Liver (tissue), 9 donors: ENCODE data around the gene CD248. TPM values are rescaled to one million over a fixed set of nuclear protein-coding genes. Genes with fewer than 3 reads are reported as not detected.
A peak's percentile ranks its signal among the peaks of the same experiment; 100 is the strongest.

Experiments used
- DNase-seq: peaks from one replicate; pipeline ENCODE4 v3.0.0-alpha.2; 2017; ENCODE audit warnings: low spot score
- H3K27ac ChIP-seq, 2 donors: one replicate each; pipeline ENCODE4 v1.7.0; 2013; ENCODE audit warnings: inconsistent platforms in 2 of 2, low read length in 2 of 2, control low read depth in 1 of 2, low read depth in 1 of 2, mild to moderate bottlenecking in 1 of 2
- H3K27me3 ChIP-seq, 4 donors: one replicate each; pipeline versions ENCODE4 v1.6.1 to v1.7.0; 2013; ENCODE audit warnings: low read length in 3 of 4, inconsistent platforms in 1 of 4, mild to moderate bottlenecking in 1 of 4, moderate library complexity in 1 of 4; ENCODE audit not compliant: control insufficient read depth in 4 of 4, insufficient read depth in 4 of 4
- H3K36me3 ChIP-seq, 4 donors: one replicate each; pipeline versions ENCODE4 v1.6.1 to v1.7.0; 2013; ENCODE audit warnings: low read length in 3 of 4, mild to moderate bottlenecking in 3 of 4, low read depth in 1 of 4, moderate library complexity in 1 of 4; ENCODE audit not compliant: control insufficient read depth in 4 of 4, insufficient read depth in 3 of 4
- H3K4me1 ChIP-seq, 4 donors: one replicate each; pipeline versions ENCODE4 v1.6.1 to v1.7.0; 2013; ENCODE audit warnings: low read length in 3 of 4, mild to moderate bottlenecking in 3 of 4, moderate library complexity in 1 of 4; ENCODE audit not compliant: control insufficient read depth in 4 of 4, insufficient read depth in 4 of 4
- H3K4me3 ChIP-seq, 3 donors: one replicate each; pipeline versions ENCODE4 v1.6.1 to v1.7.0; 2013; ENCODE audit warnings: low read length in 3 of 3, control low read depth in 1 of 3, low read depth in 1 of 3, mild to moderate bottlenecking in 1 of 3
- H3K9ac ChIP-seq, 2 donors: one replicate each; pipeline ENCODE4 v1.7.0; 2013; ENCODE audit warnings: low read length in 2 of 2, mild to moderate bottlenecking in 2 of 2, moderate library complexity in 2 of 2, control low read depth in 1 of 2, low read depth in 1 of 2
- H3K9me3 ChIP-seq, 4 donors: one replicate each; pipeline versions ENCODE4 v1.6.1 to v1.7.0; 2013; ENCODE audit warnings: low read length in 3 of 4; ENCODE audit not compliant: control insufficient read depth in 4 of 4
- EGR1 ChIP-seq, 2 donors: IDR thresholded peaks; 2 replicates each; pipeline ENCODE4 v1.6.1; 2016 to 2018; ENCODE audit warnings: antibody characterized with exemption in 2 of 2, low read depth in 2 of 2
- FOXA1 ChIP-seq: IDR thresholded peaks from 2 replicates; pipeline ENCODE4 v1.6.1; 2016; ENCODE audit warnings: antibody characterized with exemption
- FOXA2 ChIP-seq: IDR thresholded peaks from 2 replicates; pipeline ENCODE4 v1.6.1; 2016; ENCODE audit warnings: antibody characterized with exemption
- GABPA ChIP-seq, 2 donors: IDR thresholded peaks in 1 of 2; conservative IDR thresholded peaks in 1 of 2; 2 replicates each; pipeline ENCODE4 v1.6.1; 2016; ENCODE audit warnings: antibody characterized with exemption in 2 of 2, mild to moderate bottlenecking in 1 of 2, moderate library complexity in 1 of 2
- HNF4A ChIP-seq, 2 donors: conservative IDR thresholded peaks; 2 replicates each; pipeline ENCODE4 v1.6.1; 2016; ENCODE audit warnings: antibody characterized with exemption in 2 of 2, mild to moderate bottlenecking in 2 of 2
- HNF4G ChIP-seq: IDR thresholded peaks from 2 replicates; pipeline ENCODE4 v1.6.1; 2016; ENCODE audit warnings: antibody characterized with exemption
- JUND ChIP-seq, 2 donors: IDR thresholded peaks; 2 replicates each; pipeline ENCODE4 v1.6.1; 2016; ENCODE audit warnings: antibody characterized with exemption in 2 of 2
- MAX ChIP-seq: IDR thresholded peaks from 2 replicates; pipeline ENCODE4 v1.6.1; 2016; ENCODE audit warnings: antibody characterized with exemption
- NR2F2 ChIP-seq: IDR thresholded peaks from 2 replicates; pipeline ENCODE4 v1.6.1; 2016; ENCODE audit warnings: antibody characterized with exemption
- RAD21 ChIP-seq, 2 donors: IDR thresholded peaks; 2 replicates each; pipeline ENCODE4 v1.6.1; 2016; ENCODE audit warnings: antibody characterized with exemption in 2 of 2, mild to moderate bottlenecking in 2 of 2
- REST ChIP-seq: IDR thresholded peaks from 2 replicates; pipeline ENCODE4 v1.6.1; 2016; ENCODE audit warnings: antibody characterized with exemption, mild to moderate bottlenecking
- RXRA ChIP-seq, 2 donors: IDR thresholded peaks; 2 replicates each; pipeline ENCODE4 v1.6.1; 2017 to 2018; ENCODE audit warnings: antibody characterized with exemption in 2 of 2, mild to moderate bottlenecking in 1 of 2
- SP1 ChIP-seq: IDR thresholded peaks from 2 replicates; pipeline ENCODE4 v1.6.1; 2018; ENCODE audit warnings: antibody characterized with exemption, mild to moderate bottlenecking
- YY1 ChIP-seq: IDR thresholded peaks from 2 replicates; pipeline ENCODE4 v1.6.1; 2016; ENCODE audit warnings: antibody characterized with exemption, mild to moderate bottlenecking
- WGBS: extraction: QIAGEN DNeasy Blood & Tissue Kit; methylation state at CpG from one replicate; pipeline ENCODE4 v1.1.7; 2013; 5-methylcytosine and 5-hydroxymethylcytosine counted together
- polyA plus RNA-seq, 2 donors: library from polyadenylated mRNA; stranded (reverse) in 1 of 2; unstranded in 1 of 2; fragments of 200-250 nt in 1 of 2; fragments of >200 nt in 1 of 2; fragmentation: Nextera tagmentation in 1 of 2; extraction: Ambion mirVana in 1 of 2; gene quantifications; one replicate each; pipeline versions ENCODE4 v1.2.1 to v1.2.3, GENCODE V29; 2013 to 2015
- total RNA-seq, 2 donors: library from RNA; depleted of rRNA; stranded (reverse); fragments of >200 nt; gene quantifications; one replicate each; pipeline ENCODE4 v1.2.3, GENCODE V29; 2014
- TF ChIP-seq, protein P1 (sequence below): IDR thresholded peaks from 2 replicates; pipeline ENCODE4 v1.6.1; 2016; ENCODE audit warnings: antibody characterized with exemption
- TF ChIP-seq, protein P2 (sequence below): fragments of 150-350 bp; IDR thresholded peaks from 2 replicates; pipeline ENCODE4 v1.5.1; 2017; ENCODE audit warnings: improper control_type of control experiment, low read depth, low read length; ENCODE audit not compliant: missing input control
- TF ChIP-seq, protein P3 (sequence below): IDR thresholded peaks from 2 replicates; pipeline ENCODE4 v1.6.1; 2016; ENCODE audit warnings: antibody characterized with exemption
- donor health status: healthy.
- donor health status: healthy.
- donor health status: healthy.
- donor health status: healthy.
- donor health status: healthy.

Gene CD248
- total and polyA plus RNA-seq, 4 donors = 0.64 to 3.0 (median 1.2) TPM

- H3K4me3 ChIP-seq = no peak overlapping the region
- H3K4me1 ChIP-seq = peaks cover 7 to 16% (median 10%) of the 10 kb centered on the region in 4 donors
- 47% methylated on average over 14 of the region's 14 CpGs for WGBS
- peak overlapping the region; percentile 3 to 73 for H3K27ac ChIP-seq
- H3K9me3 ChIP-seq = no peaks in the 10 kb centered on the region
- no peak for DNase-seq
- TF ChIP-seq HNF4G = no peak
- TF ChIP-seq EGR1 (IDR thresholded peaks at IDR 0.05; ENCODE audit: low read depth in 2 of 2) = no peak
- no peak for TF ChIP-seq GABPA (IDR thresholded peaks at IDR 0.05 in 1 of 2, conservative IDR thresholded peaks at IDR 0.05 in 1 of 2)
- TF ChIP-seq, protein P1, sequence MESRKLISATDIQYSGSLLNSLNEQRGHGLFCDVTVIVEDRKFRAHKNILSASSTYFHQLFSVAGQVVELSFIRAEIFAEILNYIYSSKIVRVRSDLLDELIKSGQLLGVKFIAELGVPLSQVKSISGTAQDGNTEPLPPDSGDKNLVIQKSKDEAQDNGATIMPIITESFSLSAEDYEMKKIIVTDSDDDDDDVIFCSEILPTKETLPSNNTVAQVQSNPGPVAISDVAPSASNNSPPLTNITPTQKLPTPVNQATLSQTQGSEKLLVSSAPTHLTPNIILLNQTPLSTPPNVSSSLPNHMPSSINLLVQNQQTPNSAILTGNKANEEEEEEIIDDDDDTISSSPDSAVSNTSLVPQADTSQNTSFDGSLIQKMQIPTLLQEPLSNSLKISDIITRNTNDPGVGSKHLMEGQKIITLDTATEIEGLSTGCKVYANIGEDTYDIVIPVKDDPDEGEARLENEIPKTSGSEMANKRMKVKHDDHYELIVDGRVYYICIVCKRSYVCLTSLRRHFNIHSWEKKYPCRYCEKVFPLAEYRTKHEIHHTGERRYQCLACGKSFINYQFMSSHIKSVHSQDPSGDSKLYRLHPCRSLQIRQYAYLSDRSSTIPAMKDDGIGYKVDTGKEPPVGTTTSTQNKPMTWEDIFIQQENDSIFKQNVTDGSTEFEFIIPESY = no peak
- no peak for TF ChIP-seq FOXA2
- TF ChIP-seq, protein P2, sequence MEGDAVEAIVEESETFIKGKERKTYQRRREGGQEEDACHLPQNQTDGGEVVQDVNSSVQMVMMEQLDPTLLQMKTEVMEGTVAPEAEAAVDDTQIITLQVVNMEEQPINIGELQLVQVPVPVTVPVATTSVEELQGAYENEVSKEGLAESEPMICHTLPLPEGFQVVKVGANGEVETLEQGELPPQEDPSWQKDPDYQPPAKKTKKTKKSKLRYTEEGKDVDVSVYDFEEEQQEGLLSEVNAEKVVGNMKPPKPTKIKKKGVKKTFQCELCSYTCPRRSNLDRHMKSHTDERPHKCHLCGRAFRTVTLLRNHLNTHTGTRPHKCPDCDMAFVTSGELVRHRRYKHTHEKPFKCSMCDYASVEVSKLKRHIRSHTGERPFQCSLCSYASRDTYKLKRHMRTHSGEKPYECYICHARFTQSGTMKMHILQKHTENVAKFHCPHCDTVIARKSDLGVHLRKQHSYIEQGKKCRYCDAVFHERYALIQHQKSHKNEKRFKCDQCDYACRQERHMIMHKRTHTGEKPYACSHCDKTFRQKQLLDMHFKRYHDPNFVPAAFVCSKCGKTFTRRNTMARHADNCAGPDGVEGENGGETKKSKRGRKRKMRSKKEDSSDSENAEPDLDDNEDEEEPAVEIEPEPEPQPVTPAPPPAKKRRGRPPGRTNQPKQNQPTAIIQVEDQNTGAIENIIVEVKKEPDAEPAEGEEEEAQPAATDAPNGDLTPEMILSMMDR = no peak
- TF ChIP-seq, protein P3, sequence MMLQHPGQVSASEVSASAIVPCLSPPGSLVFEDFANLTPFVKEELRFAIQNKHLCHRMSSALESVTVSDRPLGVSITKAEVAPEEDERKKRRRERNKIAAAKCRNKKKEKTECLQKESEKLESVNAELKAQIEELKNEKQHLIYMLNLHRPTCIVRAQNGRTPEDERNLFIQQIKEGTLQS = no peak
- TF ChIP-seq JUND (IDR thresholded peaks at IDR 0.05) = no peak
- TF ChIP-seq NR2F2 = no peak
- no peak for TF ChIP-seq MAX
- TF ChIP-seq REST = no peak
- TF ChIP-seq RXRA (IDR thresholded peaks at IDR 0.05) = no peak
- no peak for TF ChIP-seq YY1
- TF ChIP-seq HNF4A (conservative IDR thresholded peaks at IDR 0.05) = no peak
- no peak for TF ChIP-seq RAD21 (IDR thresholded peaks at IDR 0.05)
- TF ChIP-seq SP1 = no peak
- no peak for TF ChIP-seq FOXA1
- no peaks in the 10 kb centered on the region for H3K36me3 ChIP-seq
- H3K9ac ChIP-seq = no peak overlapping the region
- no peaks in the 10 kb centered on the region for H3K27me3 ChIP-seq
Observed at GRCh38 chr11:66317322-66317722, 478 bp upstream of the CD248 start.
